Testis (tissue), 2 donors: ENCODE data around the gene BMP4.

Experiments
- CTCF ChIP-seq, 3 experiments: fragments of 450-650 bp in 2 of 3; fragments of 200-600 bp in 1 of 3; sonication (generic) in 1 of 3; IDR thresholded peaks; one replicate each; pipeline ENCODE4 v1.5.1; 2016 to 2019; ENCODE audit warnings: antibody characterized with exemption in 3 of 3, mild to moderate bottlenecking in 2 of 3, moderate library complexity in 1 of 3
- POLR2A ChIP-seq: fragments of 450-650 bp; IDR thresholded peaks from one replicate; pipeline ENCODE4 v1.6.1; 2017; ENCODE audit warnings: antibody characterized with exemption, mild to moderate bottlenecking, moderate library complexity

- TF ChIP-seq CTCF (IDR thresholded peaks at IDR 0.05), result no peak
- TF ChIP-seq POLR2A, result no peak
Observed at GRCh38 chr14:53924753-53925152, 31.9 kb downstream of the BMP4 start.
